HG02759 (cell line): Measurements from ENCODE around the gene LUC7L.

Experiments
- ATAC-seq: cut with Tn5 transposase; IDR thresholded peaks from one replicate; pipeline ENCODE4 v1.9.1; 2021; ENCODE audit warnings: mild to moderate bottlenecking, moderate library complexity; ENCODE audit not compliant: unreplicated experiment

Gene LUC7L

DNA sequence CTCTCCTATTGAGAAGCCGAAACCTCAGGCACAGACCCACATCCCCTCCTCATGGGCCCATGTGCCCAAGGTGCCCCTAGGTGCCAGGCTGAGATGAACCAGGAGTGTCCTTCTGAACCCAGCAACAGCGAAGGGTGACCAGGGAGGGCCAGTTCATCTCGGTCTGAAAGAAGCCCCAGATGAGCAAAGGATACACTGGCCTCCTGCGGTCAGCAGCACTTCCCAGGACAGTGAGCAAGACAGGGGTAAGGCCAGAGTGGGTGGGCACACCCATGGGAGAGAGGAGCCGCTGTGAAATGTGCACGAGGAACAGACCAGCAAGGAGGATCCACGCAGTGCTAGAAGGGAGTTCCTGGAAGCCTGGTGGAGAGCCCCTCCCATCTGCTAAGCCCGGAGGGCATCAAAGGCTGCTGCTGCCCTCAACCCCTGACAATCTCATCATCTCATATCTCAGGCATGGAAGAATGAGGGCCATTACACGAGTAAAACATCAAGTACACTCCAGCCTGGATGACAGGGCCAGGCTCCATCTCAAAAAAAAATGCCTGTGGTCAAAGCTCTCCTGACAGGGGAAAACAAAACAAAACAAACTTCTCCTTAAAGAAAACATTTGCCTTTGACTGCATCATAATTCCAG is 80.1 kb downstream of the LUC7L start:
- ATAC-seq, result no peak

DNA sequence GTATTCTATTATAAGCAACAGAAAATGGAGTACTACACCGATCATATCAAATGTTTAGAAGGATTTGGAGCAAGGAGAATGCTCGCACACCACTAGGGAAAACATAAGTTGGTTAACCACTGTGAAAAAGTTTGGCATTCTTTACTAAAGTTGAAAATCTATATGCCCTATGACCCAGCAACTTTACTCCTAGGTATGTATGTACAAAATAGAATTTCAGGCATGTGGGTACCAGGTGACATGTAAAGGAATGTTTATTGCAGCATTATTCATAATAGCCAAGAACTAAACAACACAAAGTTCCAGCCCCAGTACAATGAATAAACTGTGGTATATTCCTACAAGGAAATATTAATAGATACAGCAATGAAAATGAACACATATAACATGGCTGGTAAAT is 82.6 kb downstream of the LUC7L start:
- ATAC-seq, result no peak

GRCh38 chr16:144797-145252 is 84.4 kb downstream of the LUC7L start:
- ATAC-seq, result no peak

DNA sequence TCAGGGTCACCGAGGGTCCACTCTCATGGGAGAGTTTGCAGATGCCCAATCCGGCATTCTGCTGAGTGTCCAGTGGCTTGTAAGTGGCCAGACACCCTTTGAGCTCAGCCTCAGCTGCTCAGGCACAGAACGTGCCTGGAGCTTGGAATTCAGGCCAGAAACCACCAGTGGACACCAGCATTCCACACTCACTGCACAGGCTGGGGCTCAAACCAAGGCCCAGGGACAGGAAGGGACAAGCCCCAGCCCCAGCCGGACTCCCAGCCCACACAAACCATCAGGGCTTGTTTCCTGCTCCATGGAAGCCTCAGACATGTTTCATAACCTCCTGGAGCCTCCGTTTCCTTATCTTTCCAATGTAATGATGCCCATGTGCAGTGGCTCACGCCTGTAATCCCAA is 85.8 kb downstream of the LUC7L start:
- no peak for ATAC-seq

DNA sequence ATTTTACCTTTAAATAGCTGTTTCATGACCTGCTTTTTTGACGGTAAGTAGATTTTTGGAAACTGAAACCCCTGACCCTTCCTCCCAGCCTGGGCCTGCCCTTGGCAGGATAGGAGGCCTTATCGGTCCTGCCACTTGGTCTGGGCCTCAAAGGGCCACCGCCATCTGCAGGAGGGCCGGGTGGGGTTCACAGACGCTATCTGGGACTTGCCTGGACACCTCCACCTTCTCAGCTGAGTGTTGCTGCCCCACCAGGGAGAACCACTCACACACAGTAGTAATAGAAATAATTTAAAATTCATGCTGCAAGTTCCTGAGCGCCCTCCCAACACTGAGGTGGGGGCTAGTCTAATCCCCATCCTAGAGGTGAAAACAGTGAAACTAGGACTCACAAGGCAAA is 86.2 kb downstream of the LUC7L start:
- no peak for ATAC-seq

- no peak for ATAC-seq
These were observed 86.8 kb downstream of the LUC7L start for GRCh38 chr16:142405-142967.

GRCh38 chr16:140175-140857 is 88.9 kb downstream of the LUC7L start:
- no peak for ATAC-seq
